ENCODE data around the gene EIF4ENIF1.
A peak's percentile ranks its signal among the peaks of the same experiment; 100 is the strongest.
"Not testable (repeated sequence)": the region's sequence is repeated elsewhere in the genome, so short reads cannot be mapped to it uniquely, and the experiment has no call there.

The EIF4ENIF1 gene

DNA sequence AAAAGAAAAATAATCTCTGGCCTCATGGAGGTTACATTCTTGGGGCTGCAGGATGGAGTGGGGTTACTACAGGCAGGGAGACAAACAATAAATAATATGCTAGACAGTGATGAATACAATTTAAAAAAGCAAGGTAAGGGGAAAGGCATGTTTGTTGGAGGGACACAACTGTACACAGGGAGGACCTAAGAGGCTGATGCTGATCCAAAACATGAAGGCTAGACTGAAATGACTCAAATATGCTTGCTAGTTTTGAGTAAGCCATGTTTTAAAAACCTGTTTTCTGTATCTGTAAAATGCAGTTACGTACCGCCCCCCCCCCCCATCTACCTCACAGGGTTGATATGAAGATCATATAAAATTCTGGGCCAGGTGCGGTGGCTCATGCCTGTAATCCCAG, 44.0 kb downstream of the EIF4ENIF1 start:
- DNase-seq (ENCODE audit: low read depth in 2 of 2): no peak

DNA sequence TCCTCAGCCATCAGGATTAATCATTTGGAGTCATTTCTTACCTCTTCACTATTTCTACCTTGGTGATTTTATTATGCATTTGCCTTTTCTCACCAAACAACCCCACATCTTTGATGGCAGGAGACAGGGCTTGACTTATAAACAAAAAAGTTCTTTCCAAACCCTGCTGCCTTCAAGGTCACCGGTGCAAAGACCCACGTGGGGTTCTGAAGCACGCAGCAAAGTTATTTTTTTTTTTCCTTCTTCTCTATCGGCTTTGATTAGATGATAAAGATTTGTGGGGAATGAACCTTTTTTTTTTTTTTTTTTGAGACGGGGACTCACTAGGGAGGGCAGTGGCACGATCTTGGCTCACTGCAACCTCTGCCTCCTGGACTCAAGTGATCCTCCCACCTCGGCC, 46.1 kb downstream of the EIF4ENIF1 start:
- no peak for DNase-seq (ENCODE audit: low read depth in 2 of 2)

DNA sequence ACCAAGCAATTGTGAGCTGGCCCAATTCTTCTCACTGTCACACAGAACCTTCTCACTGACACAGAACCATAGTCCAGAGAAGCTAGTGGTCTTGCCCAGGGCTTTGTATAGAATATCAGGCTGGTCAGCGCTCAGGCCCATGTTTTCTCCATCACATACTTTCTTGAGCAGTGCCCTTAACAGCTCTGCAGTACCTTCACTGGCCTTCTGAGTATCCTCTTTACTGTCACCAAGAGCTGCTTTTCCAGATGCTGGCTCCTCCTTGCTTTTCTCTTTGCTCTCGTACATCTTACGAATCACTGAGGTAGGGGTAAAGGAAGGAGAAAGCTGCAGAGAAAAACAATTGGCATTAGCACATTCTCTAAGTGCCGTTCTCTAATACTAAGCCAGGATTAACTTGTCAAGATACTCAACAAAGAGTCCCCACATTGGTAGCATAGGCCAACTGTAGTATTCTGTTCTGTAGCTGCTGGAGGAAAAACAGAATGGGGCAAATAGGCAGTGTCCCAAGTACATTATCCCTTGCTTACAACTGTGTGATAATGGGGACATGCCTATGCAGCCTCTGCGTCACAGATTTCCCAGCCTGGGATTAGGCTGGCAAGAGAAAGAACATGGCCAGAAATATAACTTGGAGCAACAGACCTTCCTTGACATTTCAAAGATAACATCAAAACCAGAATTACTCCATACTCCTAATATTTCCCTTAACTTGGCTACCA, 46.7 kb downstream of the EIF4ENIF1 start:
- no peak for DNase-seq (ENCODE audit: low read depth in 2 of 2)

DNA sequence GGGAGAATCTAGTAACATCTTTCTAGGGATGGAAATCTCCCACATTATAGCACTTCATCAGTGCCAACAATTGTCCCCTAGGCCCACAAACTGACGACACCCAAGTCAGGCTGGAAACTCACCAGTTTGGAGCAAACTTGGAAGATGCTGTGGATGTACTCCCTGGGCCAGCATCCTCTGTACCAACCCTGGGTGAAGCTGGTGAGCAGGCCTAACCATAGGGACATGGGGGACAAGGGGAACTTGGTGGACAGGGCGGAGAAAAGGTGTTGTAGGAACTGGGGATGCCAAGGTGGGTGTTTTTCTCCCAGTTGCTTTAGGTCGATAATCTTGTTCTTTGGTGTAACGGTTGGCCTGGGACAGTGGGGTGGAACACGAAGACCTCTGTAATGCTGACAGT, 48.0 kb downstream of the EIF4ENIF1 start:
- no peak for DNase-seq (ENCODE audit: low read depth in 2 of 2)

DNA sequence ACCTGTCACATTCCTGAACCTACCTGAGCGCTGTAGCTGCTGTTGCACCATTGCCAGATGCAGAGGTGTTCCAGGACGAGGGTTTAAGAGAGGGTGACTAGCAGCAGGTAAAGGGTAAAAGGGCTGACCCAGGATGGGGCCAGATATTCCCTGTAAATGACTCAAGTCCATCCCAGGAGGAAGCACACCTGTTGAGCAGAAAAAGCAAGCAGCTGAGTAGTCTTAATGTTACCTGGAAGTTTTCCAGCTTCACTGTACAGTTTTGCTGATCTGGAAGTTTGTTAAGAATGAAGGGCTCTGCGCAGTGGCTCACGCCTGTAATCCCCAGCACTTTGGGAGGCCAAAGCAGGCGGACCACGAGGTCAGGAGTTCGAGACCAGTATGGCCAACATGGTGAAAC, 49.0 kb downstream of the EIF4ENIF1 start:
- no peak for DNase-seq (ENCODE audit: low read depth in 2 of 2)

DNA sequence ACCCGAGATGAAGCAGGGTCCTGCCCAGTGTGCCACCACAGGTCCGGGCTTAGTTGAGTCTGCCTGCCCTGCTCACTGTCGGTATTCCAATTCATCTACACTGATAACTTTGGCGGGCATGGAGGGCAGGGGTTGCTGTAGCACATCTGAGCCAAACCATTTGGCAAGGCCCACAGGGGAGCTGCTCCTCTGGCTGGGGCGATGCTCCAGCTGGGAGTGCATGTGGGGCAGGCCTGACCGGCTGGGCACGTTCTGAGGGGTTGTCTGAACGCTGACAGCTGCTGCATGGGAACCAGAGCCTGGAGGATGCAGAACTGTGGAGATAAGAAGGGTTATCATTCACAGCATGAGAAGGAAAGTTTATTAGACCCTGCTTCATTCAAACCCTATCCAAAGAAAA, 49.8 kb downstream of the EIF4ENIF1 start:
- no peak for DNase-seq (ENCODE audit: low read depth in 2 of 2)

DNA sequence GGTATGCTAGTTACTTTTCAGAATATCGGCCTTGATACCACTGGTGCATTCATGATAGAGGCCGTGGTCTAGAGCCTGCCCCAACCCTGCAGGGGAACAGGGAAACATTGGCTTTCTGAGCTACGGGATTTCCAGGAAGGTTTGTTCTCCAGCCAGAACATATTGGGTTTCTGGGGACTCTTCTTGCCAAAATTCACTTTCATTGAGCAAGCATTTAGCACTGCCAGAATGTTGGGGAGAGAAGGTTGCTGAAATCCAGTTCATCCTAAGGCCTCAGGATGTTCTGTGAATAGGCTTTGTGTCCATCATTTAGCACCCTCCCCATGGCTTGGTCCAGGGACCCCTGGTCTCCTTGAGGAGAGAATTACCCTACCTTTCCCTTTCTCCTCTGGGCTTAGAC, 53.5 kb downstream of the EIF4ENIF1 start:
- DNase-seq (ENCODE audit: low read depth in 2 of 2): no peak

DNA sequence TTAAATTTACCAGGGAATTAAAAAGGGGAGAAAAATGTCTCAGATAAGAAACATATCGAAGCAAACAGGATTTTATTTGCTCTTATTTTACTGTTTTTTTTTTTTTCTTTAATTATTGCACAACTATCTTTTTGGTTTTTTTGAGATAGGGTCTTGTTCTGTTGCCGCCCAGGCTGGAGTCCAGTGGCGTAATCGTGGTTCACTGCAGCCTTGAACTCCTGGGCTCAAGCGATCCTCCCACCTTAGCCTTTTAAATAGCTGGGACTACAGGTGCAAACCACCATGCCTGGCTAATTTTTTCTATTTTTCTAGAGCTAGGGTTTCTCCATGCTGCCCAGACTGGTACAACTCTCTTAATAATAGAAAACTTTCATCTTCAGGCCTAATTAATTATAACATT, 57.7 kb downstream of the EIF4ENIF1 start:
- DNase-seq (ENCODE audit: low read depth in 2 of 2): no peak

DNA sequence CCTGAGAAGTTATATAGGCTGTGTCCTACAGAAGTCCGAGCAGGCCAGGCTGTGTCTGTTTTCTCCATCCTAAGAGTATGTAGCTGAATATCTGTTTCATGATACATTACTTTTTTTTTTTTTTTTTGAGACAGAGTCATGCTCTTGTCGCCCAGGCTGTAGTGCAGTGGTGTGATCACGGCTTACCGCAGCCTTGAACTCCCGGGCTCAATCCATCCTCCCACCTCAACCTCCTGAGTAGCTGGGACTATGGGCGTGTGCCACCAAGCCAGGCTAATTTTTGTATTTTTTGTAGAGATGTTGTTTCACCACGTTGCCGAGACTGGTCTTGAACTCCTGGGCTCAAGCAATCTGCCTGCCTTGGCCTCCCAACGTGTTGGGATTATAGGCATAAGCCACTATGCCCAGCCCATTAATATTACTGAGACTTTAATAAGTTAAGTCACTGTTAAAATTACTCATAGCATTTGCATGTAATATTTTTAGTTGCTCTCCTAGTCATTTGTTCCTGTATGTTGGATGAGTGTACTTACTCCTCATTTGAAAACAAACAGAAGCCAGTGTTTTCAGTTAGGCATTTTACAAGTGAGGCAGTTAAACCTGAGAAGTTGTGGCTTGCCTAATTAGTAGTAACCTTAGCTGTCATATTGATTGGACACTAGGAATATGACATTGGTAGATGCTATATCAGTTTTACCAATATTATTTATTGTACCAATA, 64.2 kb downstream of the EIF4ENIF1 start:
- no peak for DNase-seq (ENCODE audit: low read depth in 2 of 2)

DNA sequence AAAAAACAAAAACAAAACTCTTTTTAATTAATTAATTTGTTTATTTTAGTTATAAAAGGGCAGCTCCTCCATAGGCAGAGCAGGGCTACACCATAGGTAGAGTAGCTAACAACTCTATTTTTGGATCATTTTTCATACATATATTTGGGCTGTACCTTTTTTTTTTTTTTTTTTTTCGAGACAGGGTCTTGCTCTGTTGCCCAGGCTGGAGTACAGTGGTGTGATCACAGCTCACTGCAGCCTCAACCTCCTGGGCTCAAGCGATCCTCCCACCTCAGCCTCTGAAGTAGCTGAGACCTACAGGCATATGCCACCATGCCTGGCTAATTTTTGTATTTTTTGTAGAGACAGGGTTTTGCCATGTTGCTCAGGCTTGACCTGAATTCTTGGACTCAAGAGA, 87.3 kb downstream of the EIF4ENIF1 start:
- DNase-seq (ENCODE audit: low read depth in 2 of 2): not testable (repeated sequence)

DNA sequence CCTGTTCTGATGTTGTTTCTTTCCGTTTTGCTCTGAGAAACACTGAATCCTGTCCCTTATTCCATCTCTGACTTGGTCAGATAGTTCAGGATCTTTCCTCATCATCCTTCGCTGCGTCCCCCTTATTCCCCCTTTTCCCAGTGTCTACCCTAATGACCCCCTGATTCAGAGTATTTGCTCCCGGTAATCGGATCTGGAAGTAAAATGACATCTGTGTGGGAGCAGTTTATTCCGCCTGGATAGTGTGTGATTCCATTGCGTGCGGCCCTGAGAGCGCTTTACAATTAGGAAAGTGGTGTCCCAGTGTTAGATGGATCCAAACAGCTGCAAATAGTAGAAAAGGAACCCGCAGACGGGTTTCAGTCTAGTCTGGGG, 89.6 kb downstream of the EIF4ENIF1 start:
- no peak for DNase-seq (ENCODE audit: low read depth in 2 of 2)

DNA sequence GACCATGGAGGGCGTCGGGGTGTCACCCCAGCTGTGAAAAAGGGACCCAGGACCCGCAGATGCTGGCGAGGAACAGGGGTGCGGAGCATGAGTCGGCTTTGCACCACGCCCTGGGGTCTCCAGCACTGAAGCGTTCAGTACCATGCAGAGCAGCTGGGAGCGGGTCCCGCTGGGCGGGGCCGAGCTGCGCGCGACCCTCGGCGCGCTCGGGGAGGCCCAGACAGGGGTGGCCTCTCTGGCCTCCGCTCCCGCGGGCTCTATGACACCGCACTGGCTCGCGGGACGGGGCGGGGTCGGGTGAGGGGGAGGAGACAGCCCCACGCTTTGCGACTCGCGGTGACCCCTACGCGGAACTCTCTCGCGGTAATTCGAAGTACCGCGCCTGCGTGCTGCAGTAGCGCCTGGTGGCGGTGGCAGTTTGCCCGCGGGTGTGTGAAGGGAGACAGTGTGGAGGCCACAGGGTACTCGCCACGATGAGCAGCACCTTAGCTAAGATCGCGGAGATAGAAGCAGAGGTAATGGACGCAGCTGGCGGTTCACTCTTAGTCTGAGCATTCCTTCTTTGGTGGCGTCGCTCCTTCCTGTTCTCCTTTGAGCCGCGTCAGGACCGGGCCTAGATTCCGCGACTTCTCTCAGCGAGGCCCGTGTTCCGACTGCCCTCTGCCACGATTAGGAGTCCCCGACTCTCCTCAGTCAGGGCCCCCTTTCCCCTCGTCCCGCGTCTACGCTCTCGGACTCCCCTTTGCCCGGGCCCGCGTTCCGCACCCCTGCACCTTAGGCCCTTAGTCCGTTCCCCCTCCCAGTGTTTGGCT, 90.2 kb downstream of the EIF4ENIF1 start, which contains the start of gene DRG1:
DRG1 (plus strand) TSS at position 394 of the 812 bp plus-strand sequence; CDS start at position 474, 80 bp downstream.
- DNase-seq (ENCODE audit: low read depth in 2 of 2): peak; percentile 92 to 97

DNA sequence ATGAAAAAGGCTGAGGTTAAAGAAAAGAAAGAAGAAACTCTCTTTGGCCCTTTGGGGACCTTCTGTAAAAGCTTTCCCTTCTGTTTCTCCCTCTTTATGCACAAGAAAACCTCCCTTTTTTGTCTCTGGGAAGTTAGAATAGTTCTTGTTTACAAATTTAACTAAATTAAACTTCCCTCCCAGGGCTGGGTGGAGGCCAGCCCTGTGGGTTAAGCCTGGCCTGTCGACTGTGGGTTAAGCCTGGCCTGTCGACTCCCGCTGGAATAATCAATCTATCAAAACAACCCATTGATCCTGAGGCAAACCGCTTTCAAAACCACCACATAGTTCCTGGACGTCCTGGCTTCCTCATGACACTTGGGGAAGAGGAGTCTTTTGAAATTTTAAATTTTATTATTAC, 91.4 kb downstream of the EIF4ENIF1 start:
- no peak for DNase-seq (ENCODE audit: low read depth in 2 of 2)

DNA sequence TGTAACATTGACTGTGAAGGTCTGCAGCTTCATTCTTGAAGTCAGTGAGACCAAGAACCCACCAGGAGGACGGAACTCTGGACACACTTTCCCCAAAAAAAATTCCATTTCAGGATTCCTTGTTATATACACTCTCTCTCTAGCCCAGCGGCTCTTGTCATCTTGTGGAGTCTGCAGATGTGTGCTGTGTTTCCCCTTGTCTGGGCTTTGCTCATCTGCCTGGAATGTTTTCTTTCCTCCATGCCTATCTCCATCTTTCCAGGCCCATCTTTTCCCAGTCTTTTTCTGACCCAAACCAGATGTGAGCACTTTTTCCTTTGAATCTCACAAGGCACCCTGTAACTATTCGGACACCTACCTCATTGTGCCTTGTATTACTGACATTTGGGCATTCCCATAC, 95.3 kb downstream of the EIF4ENIF1 start:
- DNase-seq (ENCODE audit: low read depth in 2 of 2): no peak

DNA sequence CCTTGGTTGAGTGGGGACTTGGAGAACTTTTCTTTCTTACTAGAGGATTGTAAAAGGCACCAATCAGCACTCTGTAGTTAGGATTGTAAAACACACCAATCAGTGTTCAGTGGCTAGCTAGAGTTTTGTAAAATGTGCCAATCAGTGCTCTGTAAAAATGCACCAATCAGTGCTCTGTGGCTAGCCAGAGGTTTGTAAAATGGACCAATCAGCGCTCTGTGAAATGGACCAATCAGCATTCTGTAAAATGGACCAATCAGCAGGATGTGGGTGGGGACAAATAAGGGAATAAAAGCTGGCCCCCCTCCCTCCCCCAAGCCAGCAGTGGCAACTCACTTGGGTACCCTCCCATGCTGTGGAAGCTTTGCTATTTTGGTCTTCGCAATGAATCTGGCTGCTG, 95.7 kb downstream of the EIF4ENIF1 start:
- DNase-seq (ENCODE audit: low read depth in 2 of 2): no peak

Data from stimulated activated CD4-positive, alpha-beta T cell treated with anti-CD3 and anti-CD28 coated beads, Interleukin-12 subunit alpha, Interleukin-12 subunit beta, amount 100 ng/mL, for 24 hours (primary cell).